ENCODE measurements around the gene SLC15A2.
A peak's percentile ranks its signal among the peaks of the same experiment; 100 is the strongest.
"Not testable (repeated sequence)": the region's sequence is repeated elsewhere in the genome, so short reads cannot be mapped to it uniquely, and the experiment has no call there.

The SLC15A2 gene

GRCh38 chr3:121894301-121894990 lies at the start of gene SLC15A2:
Gene SLC15A2 (plus strand): TSS chr3:121894401. CDS start chr3:121894477, 76 bp downstream.
- DNase-seq = peak in 28 of 51 donors; percentile 4 to 50 (median 20)

GRCh38 chr3:121844892-121845291 lies 49.3 kb upstream of the SLC15A2 start:
- no peak for DNase-seq

- no peak for DNase-seq
Measured at GRCh38 chr3:121852256-121852655, 41.9 kb upstream of the SLC15A2 start.

GRCh38 chr3:121855555-121855954 lies 38.6 kb upstream of the SLC15A2 start:
- no peak for DNase-seq

- not testable (repeated sequence) for DNase-seq
Measured at GRCh38 chr3:121857778-121858177, 36.4 kb upstream of the SLC15A2 start.

- not testable (repeated sequence) for DNase-seq
Measured at GRCh38 chr3:121863247-121863646, 31.0 kb upstream of the SLC15A2 start.

- DNase-seq = no peak
Measured at GRCh38 chr3:121863801-121864200, 30.4 kb upstream of the SLC15A2 start.

GRCh38 chr3:121869736-121870135 lies 24.5 kb upstream of the SLC15A2 start:
- no peak for DNase-seq

- no peak for DNase-seq
Measured at GRCh38 chr3:121870717-121871116, 23.5 kb upstream of the SLC15A2 start.

GRCh38 chr3:121871430-121871829 lies 22.8 kb upstream of the SLC15A2 start:
- DNase-seq = no peak

GRCh38 chr3:121878411-121878810 lies 15.8 kb upstream of the SLC15A2 start:
- no peak for DNase-seq

GRCh38 chr3:121883507-121883906 lies 10.7 kb upstream of the SLC15A2 start:
- DNase-seq = no peak

- no peak for DNase-seq
Measured at GRCh38 chr3:121885386-121885785, 8.8 kb upstream of the SLC15A2 start.

- DNase-seq = no peak
Measured at GRCh38 chr3:121895121-121895520, 920 bp downstream of the SLC15A2 start.

GRCh38 chr3:121895736-121896135 lies 1.5 kb downstream of the SLC15A2 start:
- DNase-seq = no peak

- no peak for DNase-seq
Measured at GRCh38 chr3:121896823-121897222, 2.6 kb downstream of the SLC15A2 start.

- no peak for DNase-seq
Measured at GRCh38 chr3:121897296-121897695, 3.1 kb downstream of the SLC15A2 start.

GRCh38 chr3:121913305-121913990 lies 19.2 kb downstream of the SLC15A2 start:
- DNase-seq = no peak

GRCh38 chr3:121914081-121914998 lies 20.1 kb downstream of the SLC15A2 start:
- peak in 1 of 51 donors; percentile 1 for DNase-seq

GRCh38 chr3:121916189-121916588 lies 22.0 kb downstream of the SLC15A2 start:
- DNase-seq = peak in 4 of 51 donors; percentile 7 to 29 (median 12)

GRCh38 chr3:121918779-121919483 lies 24.7 kb downstream of the SLC15A2 start:
- no peak for DNase-seq

Data from hypothalamus (tissue), 51 donors.